Lung microvascular endothelial cell (primary cell): Measurements from ENCODE around the gene PRR14L. TPM values are rescaled to one million over a fixed set of nuclear protein-coding genes. Genes with fewer than 3 reads are reported as not detected.
"Not testable (repeated sequence)": the region's sequence is repeated elsewhere in the genome, so short reads cannot be mapped to it uniquely, and the experiment has no call there.

Experiments
- DNase-seq, 2 donors: peaks; one replicate each; pipeline versions ENCODE4 v3.0.0 to v3.0.0-alpha.2; 2010; ENCODE audit warnings: low read depth in 2 of 2
- total RNA-seq: library from RNA; depleted of rRNA; stranded (reverse); fragments of >200 nt; gene quantifications from 2 replicates; pipeline ENCODE4 v1.2.1, GENCODE V29; 2014

Gene PRR14L
- total RNA-seq, 1 donor from 2014 or later = 18.5 TPM

GRCh38 chr22:31682751-31683150 lies 67.2 kb downstream of the PRR14L start:
- DNase-seq = no peak

GRCh38 chr22:31681349-31682345 lies 68.3 kb downstream of the PRR14L start:
- DNase-seq = no peak

GRCh38 chr22:31680861-31681341 lies 69.0 kb downstream of the PRR14L start:
- DNase-seq = peak; percentile 12 to 24

DNA sequence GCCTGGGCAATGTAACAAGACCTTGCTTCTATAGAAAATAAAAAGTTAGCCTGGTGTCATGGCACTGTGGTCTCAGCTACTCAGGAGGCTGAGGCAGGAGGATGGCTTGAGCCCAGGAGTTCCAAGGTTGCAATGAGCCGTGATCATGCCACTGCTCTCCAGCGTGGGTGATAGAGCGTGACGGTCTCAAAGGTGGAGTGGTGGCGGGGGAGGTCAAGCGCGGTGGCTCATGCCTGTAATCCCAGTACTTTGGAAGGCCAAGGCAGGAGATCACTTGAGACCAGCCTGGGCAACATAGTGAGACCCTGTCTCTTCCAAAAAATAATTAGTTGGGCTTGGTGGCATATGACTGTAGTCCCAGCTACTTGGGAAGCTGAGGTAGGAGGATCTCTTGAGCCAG lies 71.2 kb downstream of the PRR14L start:
- DNase-seq = no peak

GRCh38 chr22:31676700-31677099 lies 73.2 kb downstream of the PRR14L start:
- DNase-seq = peak; percentile 92 to 93

DNA sequence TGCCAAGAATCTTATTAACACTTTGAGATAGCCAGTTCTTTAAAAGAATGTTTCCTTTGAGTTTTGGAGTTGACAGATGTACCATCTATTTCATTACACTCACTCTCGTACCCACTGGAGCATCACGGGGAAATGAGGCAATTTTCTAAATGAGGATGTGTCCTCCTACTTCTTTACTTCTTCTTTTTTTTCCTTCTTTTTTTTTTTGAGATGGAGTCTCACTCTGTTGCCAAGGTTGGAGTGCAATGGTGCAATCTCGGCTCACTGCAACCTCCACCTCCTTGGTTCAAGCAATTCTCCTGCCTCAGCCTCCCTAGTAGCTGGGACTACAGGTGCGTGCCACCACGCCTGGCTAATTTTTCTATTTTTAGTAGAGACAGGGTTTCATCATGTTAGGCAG lies 75.7 kb downstream of the PRR14L start:
- not testable (repeated sequence) for DNase-seq

DNA sequence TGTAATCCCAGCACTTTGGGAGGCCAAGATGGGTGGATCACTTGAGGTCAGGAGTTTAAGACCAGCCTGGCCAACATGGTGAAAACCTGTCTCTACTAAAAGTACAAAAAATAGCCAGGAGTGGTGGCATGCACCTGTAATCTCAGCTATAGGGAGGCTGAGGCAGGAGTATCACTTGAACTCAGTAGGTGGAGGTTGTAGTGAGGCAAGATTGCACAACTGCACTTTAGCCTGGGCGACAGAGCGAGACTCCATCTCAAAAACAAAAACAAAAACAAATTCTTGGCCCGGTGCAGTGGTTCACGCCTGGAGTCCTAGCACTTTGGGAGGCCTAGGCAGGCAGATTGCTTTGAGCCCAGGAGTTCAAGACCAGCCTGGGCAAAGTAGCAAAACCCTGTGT lies 81.1 kb downstream of the PRR14L start:
- DNase-seq = not testable (repeated sequence)

DNA sequence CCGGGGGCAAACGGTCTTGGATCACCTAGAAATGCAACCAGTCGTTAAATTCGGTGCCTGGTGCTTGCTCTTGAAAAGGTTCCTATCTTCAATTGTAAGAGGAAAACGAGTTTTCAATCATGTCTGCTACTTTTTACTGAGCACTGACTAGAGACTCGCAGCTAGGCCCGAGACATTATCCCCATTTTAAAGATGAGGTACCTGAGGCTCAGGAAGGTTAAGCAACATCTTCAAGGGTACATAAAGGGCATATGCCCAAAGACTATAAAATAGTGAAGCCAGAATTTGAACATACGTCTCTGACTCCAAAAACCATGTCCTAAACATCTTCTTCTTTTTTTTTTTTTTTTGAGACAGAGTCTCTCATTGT lies 87.3 kb downstream of the PRR14L start:
- no peak for DNase-seq

DNA sequence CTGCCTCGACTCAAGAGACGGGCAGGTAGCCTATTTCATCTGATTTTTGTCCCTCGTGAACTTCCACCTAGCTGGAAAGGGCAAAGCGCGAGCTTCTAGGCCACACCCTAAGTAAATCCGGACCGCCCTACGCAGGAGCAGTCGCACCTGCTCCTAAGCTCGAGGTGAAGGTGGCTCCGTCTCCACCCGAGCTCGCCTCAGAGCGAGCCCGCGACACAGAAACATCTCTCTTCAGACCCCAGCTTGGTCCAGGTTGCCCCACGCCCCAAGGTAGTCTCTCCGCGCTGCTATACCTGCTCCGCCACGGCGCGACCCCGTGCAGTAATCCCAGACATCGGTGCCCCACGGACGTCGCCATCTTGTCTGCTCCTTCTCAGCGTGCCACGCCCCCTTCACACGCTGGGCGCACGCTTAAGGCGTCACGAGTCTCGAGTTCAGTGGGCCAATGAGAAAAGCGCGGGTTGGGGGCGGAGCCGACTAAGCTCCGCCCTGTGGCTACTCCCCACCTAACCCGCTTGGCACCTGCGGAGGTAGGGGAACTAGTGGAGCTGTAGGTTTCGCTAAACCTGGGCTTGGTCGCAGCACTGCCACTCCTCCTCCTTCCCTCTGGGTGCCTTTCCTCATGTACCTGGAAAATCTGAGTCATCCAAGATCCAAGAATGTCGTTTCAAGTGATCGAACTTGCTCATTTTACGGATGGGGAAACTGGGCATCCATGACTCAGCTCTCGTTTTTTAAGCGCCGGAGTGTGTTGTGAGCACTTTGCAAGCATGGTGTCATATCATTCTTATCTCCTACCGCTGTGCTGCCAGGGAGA lies 87.9 kb downstream of the PRR14L start, which contains the start of gene PISD:
Gene PISD, minus strand, starts transcription at position 365 of the 817 bp plus-strand sequence. Its CDS starts 7 bp downstream, at position 358.
- DNase-seq = peak; percentile 96 to 97

DNA sequence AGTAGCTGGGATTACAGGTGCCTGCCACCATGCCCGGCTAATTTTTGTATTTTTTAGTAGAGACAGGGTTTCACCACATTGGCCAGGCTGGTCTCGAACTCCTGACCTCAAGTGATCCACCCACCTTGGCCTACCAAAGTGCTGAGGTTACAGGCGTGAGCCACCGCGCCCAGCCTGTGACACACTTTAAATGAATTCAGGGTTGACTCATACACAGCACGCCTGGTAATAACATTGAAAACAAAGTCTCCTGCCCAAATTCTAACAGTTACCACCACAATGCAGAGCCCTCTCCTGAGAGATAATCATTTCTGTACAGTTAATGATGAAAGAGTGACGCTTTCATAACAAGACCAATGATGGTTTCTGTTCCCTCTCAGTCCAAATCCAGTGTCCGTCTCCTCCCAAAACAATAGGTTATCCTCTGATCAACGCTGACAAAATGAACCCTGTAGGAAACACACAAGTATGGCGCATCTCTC lies 89.0 kb downstream of the PRR14L start:
- DNase-seq = peak; percentile 61 to 79

DNA sequence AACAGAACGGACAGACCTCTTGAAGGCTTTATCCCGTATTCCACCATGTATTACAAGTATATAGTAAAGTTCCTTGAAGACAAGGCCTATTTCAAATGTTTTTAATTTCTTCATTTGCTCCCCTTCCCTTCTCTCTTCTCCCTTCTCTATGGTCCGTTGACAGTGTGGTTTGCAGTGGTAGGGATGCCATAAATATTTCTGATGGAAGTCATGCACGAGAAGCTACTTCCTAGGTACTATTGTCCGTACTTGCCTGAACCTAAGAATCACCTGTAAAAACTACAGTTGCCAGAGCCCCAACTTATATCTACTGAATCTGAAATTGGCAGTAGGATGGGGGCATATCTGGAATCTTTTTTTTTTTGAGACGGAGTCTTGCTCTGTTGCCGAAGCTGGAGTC lies 90.7 kb downstream of the PRR14L start:
- no peak for DNase-seq

GRCh38 chr22:31654408-31654807 lies 95.5 kb downstream of the PRR14L start:
- no peak for DNase-seq

- DNase-seq = no peak
These were observed 96.0 kb downstream of the PRR14L start for GRCh38 chr22:31653944-31654343.

DNA sequence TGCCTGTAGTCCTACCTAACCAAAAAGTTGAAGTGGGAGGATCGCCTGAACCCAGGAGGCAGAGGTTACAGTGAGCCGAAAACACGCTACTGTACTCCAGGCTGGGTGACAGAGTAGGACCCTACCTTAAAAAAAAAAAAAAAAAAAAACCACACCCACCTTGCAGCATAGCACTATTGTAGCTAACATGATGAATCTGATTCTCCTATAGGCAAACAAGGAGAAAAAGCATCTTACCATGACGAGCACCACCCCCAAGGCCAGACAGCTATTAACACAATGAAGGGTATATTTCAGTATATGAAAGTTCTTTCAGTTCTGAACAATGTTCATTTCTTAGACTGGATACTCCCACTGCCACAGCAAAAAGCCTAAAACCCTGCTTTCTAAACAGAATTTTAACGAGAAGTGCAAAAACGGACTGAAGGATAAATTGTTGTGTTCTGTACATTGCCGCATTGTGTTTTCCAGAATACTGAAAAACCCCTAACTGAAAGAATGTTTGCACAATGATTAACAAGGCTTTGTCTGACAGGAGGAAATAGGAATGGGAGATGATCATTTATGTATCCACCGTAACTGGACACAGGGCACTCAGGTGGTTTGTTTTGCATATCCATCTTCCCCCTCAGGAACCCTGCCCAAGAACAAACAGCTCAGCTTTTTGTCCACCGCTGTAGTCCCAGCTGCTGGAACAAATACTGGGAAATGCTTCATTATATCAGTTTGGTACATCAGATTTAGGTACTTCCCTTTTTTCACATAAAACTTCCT lies 96.8 kb downstream of the PRR14L start:
- peak in 1 of 2 donors; percentile 23 for DNase-seq

- no peak for DNase-seq
These were observed 97.8 kb downstream of the PRR14L start for GRCh38 chr22:31652088-31652487.

- no peak for DNase-seq
These were observed 98.3 kb downstream of the PRR14L start for GRCh38 chr22:31651664-31652063.

GRCh38 chr22:31650391-31650790 lies 99.5 kb downstream of the PRR14L start:
- DNase-seq = peak in 1 of 2 donors; percentile 34

GRCh38 chr22:31647523-31648320 lies 102.2 kb downstream of the PRR14L start:
- peak; percentile 74 to 94 for DNase-seq

DNA sequence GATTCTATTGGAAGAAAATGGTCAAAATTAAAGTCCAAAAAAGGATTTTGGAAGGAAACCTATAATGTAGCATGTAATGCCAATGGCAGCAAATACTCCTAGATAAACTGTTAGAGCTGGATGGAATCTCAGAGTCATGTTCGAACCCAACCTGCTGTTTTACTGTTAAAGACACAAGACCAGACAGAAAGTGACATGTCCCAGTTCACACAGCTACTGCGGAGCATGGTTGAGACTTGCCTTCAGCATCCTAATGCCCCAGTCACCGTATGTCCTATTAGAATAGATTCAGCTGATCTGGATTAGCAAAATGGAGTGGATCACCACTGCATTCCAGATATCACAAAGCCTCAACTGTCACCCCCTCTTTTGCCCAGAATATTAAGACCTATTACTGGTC lies 102.9 kb downstream of the PRR14L start:
- DNase-seq = no peak
